HS-5 (cell line): Measurements from ENCODE around the gene CCDC196.
A peak's percentile ranks its signal among the peaks of the same experiment; 100 is the strongest.

Source experiments
- DNase-seq: peaks from one replicate; pipeline ENCODE4 v3.0.0-alpha.2; 2012; ENCODE audit warnings: low read depth

Gene CCDC196

GRCh38 chr14:66485910-66486421 is at the start of gene CCDC196:
Gene CCDC196 (plus strand): TSS chr14:66486371. CDS start chr14:66486503, 132 bp downstream.
- DNase-seq = no peak

GRCh38 chr14:66440801-66441200 is 45.4 kb upstream of the CCDC196 start:
- no peak for DNase-seq

GRCh38 chr14:66442953-66443571 is 43.1 kb upstream of the CCDC196 start:
- no peak for DNase-seq

GRCh38 chr14:66443785-66444184 is 42.4 kb upstream of the CCDC196 start:
- DNase-seq = no peak

- no peak for DNase-seq
These were observed 41.8 kb upstream of the CCDC196 start for GRCh38 chr14:66444271-66444927.

- DNase-seq = no peak
These were observed 40.2 kb upstream of the CCDC196 start for GRCh38 chr14:66445936-66446335.

- no peak for DNase-seq
These were observed 32.7 kb upstream of the CCDC196 start for GRCh38 chr14:66453469-66453868.

- DNase-seq = no peak
These were observed 26.6 kb upstream of the CCDC196 start for GRCh38 chr14:66459603-66460002.

GRCh38 chr14:66464261-66464660 is 21.9 kb upstream of the CCDC196 start:
- DNase-seq = no peak

- no peak for DNase-seq
These were observed 17.3 kb upstream of the CCDC196 start for GRCh38 chr14:66468778-66469367.

GRCh38 chr14:66471584-66471983 is 14.6 kb upstream of the CCDC196 start:
- no peak for DNase-seq

GRCh38 chr14:66472251-66472650 is 13.9 kb upstream of the CCDC196 start:
- DNase-seq = no peak

- no peak for DNase-seq
These were observed 12.9 kb upstream of the CCDC196 start for GRCh38 chr14:66473223-66473622.

- peak; percentile 24 for DNase-seq
These were observed 9.2 kb upstream of the CCDC196 start for GRCh38 chr14:66476964-66477363.

- no peak for DNase-seq
These were observed 8.6 kb upstream of the CCDC196 start for GRCh38 chr14:66477567-66477966.

GRCh38 chr14:66482873-66483272 is 3.3 kb upstream of the CCDC196 start:
- DNase-seq = no peak

GRCh38 chr14:66483322-66483721 is 2.8 kb upstream of the CCDC196 start:
- DNase-seq = no peak

- no peak for DNase-seq
These were observed 1.1 kb upstream of the CCDC196 start for GRCh38 chr14:66485029-66485428.

GRCh38 chr14:66487164-66487563 is 993 bp downstream of the CCDC196 start:
- DNase-seq = no peak

- DNase-seq = no peak
These were observed 4.3 kb downstream of the CCDC196 start for GRCh38 chr14:66490143-66491111.

GRCh38 chr14:66493750-66494149 is 7.6 kb downstream of the CCDC196 start:
- DNase-seq = no peak
